HG02852 (cell line): ENCODE data around the gene MAP6D1.
"Not testable (repeated sequence)": the region's sequence is repeated elsewhere in the genome, so short reads cannot be mapped to it uniquely, and the experiment has no call there.

Source experiments
- ATAC-seq: cut with Tn5 transposase; IDR thresholded peaks from one replicate; pipeline ENCODE4 v1.9.1; 2021; ENCODE audit warnings: mild to moderate bottlenecking, moderate library complexity; ENCODE audit not compliant: unreplicated experiment

Gene MAP6D1

DNA sequence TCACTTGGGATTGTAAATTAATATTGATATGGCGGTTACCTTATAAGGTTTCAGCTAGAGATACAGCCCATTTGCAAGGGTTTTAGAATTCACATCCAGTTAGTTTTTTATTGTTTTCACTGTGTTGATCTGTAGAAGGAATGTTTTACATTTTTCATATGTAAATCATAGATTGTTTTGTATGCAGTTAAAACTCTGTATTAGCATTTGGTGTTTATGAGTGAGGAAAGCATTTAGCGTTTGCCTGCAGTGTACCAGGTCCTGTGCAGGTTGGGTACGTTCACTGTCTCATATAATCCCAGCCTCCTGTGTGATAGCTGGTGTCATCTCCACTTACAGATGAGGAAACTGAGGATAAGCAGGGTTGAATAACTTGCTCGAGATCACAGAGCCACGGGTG, 23.8 kb downstream of the MAP6D1 start:
- ATAC-seq: no peak

GRCh38 chr3:183800243-183800863, 25.0 kb downstream of the MAP6D1 start:
- ATAC-seq: no peak

DNA sequence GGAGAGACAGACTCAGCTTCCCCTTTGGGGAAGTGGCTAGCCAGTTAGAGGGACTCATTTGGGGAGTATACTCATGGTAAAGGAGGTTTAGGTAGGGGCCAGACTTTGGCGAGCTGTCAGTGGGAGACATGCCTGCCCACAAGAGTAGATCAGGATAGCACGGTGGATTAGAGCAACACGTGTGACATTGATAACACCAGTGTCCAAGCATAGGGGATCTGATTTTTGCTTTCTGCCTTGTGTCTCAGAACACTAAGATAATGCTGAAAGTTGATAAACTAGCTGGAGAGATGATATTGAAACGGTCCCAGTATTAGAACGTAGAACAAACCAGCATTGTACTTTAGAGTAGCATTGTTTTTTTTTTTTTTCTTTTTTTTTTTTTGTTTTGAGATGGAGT, 25.9 kb downstream of the MAP6D1 start:
- ATAC-seq: no peak

- ATAC-seq: no peak
Measured at GRCh38 chr3:183797996-183798395, 27.4 kb downstream of the MAP6D1 start.

DNA sequence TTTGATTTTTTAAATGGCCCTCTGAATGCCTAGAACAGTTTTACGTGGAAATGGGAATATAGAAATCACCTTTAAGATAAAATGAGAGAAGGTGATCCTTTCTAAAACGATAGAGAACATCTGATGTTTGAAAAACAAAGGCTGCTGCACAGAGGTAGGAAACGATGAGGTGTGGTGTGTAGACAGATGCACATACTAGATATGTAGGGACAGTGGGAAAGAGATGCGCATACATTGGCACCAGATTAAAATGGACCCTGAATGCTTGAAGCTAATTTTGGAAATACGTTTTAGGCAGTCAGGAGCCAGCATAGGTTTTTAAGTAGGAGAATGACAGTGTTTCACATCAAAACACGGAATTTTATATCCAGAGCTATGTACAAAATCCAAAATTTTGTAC, 29.0 kb downstream of the MAP6D1 start:
- ATAC-seq: no peak

DNA sequence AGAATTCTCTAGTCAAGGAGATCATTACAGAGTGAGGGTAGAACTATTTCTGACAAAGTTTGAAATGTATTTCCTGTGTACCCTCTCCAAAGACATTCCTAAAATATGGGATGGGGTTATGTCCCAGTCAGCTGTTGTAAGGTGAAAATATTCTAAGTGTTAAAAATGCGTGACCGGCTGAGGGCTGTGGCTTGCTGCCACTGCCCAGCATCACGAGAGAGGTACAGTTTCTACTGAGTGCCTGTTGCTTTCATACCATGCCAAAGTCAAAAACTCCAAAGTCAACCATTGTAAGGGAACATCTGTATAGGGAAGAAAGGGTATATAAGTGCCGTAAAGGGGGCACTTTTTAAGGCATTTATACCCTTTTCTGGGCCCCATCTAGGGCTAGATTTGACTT, 30.9 kb downstream of the MAP6D1 start:
- no peak for ATAC-seq

GRCh38 chr3:183792976-183793375, 32.4 kb downstream of the MAP6D1 start:
- no peak for ATAC-seq

DNA sequence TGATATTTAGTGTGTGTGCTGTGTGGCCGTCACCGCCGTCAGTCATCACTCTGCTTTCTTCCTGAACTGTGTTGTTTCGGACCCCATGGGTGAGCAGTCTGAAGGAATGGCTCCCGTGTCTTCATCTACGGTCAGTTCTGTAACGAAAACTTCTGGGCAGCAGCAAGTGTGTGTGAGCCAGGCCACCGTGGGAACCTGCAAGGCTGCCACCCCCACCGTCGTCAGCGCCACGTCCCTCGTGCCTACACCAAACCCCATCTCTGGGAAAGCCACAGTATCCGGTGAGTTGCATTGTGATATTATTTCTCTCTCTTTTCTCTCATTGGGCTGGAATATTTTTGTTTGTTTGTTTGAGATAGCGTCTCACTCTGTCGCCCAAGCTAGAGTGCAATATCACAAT, 34.7 kb downstream of the MAP6D1 start:
- no peak for ATAC-seq

- no peak for ATAC-seq
Measured at GRCh38 chr3:183789826-183790225, 35.6 kb downstream of the MAP6D1 start.

GRCh38 chr3:183784503-183784902, 40.9 kb downstream of the MAP6D1 start:
- ATAC-seq: not testable (repeated sequence)

DNA sequence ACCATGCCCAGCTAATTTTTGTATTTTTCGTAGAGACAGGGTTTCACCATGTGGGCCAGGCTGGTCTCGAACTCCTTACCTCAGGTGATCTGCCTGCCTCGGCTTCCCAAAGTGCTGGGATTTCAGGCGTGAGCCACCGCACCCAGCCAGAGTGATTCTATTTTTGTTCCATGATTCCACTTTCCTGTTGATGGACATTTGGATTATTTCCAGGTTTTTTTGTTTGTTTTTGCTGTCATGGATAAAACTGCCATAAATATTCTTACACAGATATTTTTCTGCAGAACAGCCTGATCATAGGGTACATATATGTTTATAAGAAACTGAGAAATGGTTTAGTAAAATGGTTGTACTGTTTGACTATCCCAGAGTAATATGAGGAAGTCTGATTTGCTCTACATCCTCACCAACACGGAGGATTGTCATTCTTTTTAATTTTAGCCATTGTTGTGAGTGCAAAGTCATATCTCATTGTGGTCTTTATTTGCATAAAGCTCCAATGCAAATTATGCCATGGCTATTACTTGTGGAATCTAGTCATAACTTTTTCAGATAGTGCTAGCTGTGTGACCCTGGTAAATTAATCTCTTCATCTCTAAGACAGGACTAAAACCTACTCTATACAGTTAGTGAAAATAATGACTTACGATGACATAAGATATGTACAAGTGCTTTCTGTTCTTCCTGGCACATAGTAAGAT, 42.7 kb downstream of the MAP6D1 start:
- ATAC-seq: no peak

DNA sequence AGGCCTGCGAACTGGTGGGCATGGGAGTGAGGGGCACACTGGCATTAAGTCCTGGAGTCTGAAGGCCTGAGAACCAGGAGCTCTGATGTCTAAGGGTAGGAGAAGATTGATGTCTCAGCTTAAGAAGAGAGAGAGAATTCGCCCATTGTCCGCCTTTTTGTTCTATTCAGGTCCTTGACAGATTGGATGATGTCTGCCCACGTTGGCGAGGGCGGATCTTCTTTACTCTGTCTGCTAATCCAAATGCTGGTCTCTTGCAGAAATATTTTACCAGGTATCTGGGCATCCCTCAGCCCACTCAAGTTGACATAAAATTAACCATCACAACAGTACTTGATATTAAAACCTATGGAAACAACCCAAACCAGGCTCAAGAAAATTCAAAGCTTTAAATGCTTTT, 44.1 kb downstream of the MAP6D1 start:
- ATAC-seq: no peak

DNA sequence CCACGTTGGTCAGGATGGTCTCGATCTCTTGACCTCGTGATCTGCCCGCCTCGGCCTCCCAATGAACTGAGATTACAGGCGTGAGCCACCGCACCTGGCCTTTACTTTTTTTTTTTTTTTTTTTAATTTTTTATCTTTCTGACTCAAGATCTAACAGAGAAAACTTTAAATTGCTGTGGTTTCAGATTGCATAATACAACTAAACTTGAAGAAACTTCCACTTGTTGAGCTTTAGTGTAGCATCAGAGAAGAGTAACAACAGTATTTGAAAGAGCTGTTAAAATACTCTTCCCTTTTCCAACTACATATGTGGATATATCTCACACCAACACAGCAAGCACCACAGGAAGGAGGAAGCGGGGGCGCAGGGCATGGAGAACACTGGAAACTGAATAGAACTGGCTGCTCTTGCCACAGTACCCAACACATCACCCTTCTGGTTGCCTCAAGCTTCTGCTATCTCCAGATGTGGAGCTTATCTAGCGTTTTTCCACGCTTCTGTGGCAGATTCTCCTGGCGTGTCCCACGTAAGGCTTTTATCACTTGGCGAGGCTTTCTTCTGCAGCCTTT, 45.4 kb downstream of the MAP6D1 start:
- no peak for ATAC-seq

DNA sequence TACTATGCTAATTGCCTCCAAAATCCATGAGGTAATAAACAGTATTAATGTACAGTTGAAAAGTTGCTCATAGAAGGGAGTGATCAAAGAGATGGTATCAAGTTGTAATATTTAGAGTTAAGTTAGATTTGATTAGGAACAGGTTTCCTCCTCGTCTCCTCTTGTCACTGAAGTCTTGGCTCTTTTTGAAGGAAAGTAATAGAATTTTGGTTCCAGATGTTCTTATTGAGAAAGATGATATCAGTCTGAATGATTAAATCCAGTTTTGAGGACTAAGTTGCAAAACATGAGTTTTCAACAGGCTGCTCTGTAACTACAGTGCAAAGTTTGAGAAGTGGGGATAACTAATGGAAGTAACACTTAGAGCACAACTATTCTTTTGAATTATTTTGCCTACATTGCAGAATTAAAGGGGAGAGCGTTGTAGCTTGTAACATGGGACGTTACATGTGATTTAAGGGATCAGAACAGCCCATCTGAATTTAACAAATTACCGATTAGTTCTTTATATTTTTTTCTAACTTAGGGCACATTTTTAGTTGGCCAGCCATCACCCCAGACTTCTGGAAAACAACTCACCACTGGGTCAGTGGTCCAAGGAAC, 48.3 kb downstream of the MAP6D1 start:
- no peak for ATAC-seq

DNA sequence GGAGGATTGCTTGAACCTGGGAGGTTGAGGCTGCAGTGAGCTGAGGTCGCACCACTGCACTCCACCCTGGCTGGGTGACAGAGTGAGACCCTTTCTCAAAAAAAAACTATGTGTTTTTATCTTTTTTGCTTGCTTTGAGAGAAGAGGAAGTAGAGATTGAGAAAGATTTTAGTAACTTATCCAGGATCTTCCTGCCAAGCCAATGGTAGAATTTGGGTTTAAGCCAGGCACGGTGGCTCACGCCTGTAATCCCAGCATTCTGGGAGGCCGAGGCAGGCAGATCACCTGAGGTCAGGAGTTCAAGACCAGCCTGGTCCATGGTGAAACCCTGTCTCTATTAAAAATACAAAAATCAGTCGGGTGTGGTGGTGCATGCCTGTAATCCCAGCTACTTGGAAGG, 48.9 kb downstream of the MAP6D1 start:
- ATAC-seq: not testable (repeated sequence)

GRCh38 chr3:183775781-183776180, 49.6 kb downstream of the MAP6D1 start:
- ATAC-seq: no peak

DNA sequence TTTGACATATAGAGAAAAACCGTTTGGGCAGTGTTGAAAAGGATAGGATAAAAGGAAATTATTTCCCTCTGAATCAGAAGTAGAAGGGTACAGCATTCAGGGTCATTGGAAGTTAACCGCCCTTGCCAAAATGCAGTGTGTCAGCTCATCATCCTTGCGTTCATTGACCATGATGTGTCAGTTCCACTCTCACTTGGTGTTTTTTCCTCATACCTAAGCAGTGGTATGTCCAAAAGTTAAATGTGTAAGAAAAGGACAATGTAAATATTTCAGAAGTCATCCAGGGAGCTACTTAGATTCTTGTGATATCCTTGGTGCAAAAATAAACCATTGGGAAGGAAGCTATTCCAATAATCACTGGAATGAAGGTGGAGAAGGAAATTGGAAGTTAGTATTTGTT, 50.7 kb downstream of the MAP6D1 start:
- ATAC-seq: no peak

GRCh38 chr3:183769453-183769852, 55.9 kb downstream of the MAP6D1 start:
- ATAC-seq: no peak

- ATAC-seq: no peak
Measured at GRCh38 chr3:183768114-183768513, 57.3 kb downstream of the MAP6D1 start.

- peak; percentile 84 for ATAC-seq
Measured at GRCh38 chr3:183766745-183767606, 58.4 kb downstream of the MAP6D1 start.

- ATAC-seq: no peak
Measured at GRCh38 chr3:183766107-183766506, 59.3 kb downstream of the MAP6D1 start.
